Chondrocyte (in vitro differentiated cells): ENCODE data around the gene PAK1IP1. TPM values are rescaled to one million over a fixed set of nuclear protein-coding genes. Genes with fewer than 3 reads are reported as not detected.

ENCODE experiments used
- DNase-seq: peaks from one replicate; pipeline ENCODE4 v3.0.0; 2021; ENCODE audit warnings: mixed read lengths, low spot score
- H3K27ac Mint-ChIP-seq: one replicate; pipeline ENCODE4 v1.8.0; 2021; ENCODE audit warnings: mild to moderate bottlenecking, moderate library complexity, mixed read lengths; ENCODE audit not compliant: unreplicated experiment
- H3K27me3 Mint-ChIP-seq: 2 replicates; pipeline ENCODE4 v1.8.0; 2021; ENCODE audit warnings: low read depth, mixed read lengths
- H3K36me3 Mint-ChIP-seq: 2 replicates; pipeline ENCODE4 v1.8.0; 2021; ENCODE audit warnings: low read depth, mixed read lengths
- H3K4me1 Mint-ChIP-seq: 2 replicates; pipeline ENCODE4 v1.8.0; 2021; ENCODE audit warnings: low read depth, mild to moderate bottlenecking, mixed read lengths
- H3K4me3 Mint-ChIP-seq: one replicate; pipeline ENCODE4 v1.8.0; 2021; ENCODE audit warnings: mild to moderate bottlenecking, moderate library complexity, mixed read lengths; ENCODE audit not compliant: unreplicated experiment
- H3K9me3 Mint-ChIP-seq: 2 replicates; pipeline ENCODE4 v1.8.0; 2021; ENCODE audit warnings: low read depth, mixed read lengths
- CTCF ChIP-seq: fragments of 200-600 bp; sonication (generic); IDR thresholded peaks from 2 replicates; pipeline ENCODE4 v1.5.0; 2021; ENCODE audit warnings: antibody characterized with exemption, mild to moderate bottlenecking, moderate library complexity
- total RNA-seq: library from RNA; stranded (reverse); gene quantifications from 3 replicates; pipeline ENCODE4 v1.2.1, GENCODE V29; 2021

Gene PAK1IP1
- total RNA-seq, 1 donor from 2014 or later = 11.9 TPM

- Mint-ChIP-seq H3K4me3 (no peak overlapping the region), H3K4me1 (peaks cover 1% of the 10 kb centered on the region), H3K27ac (no peak overlapping the region), H3K36me3 (no peaks in the 10 kb centered on the region), H3K9me3 (no peaks in the 10 kb centered on the region), H3K27me3 (peaks cover 15% of the 10 kb centered on the region)
- DNase-seq = no peak
- TF ChIP-seq CTCF = no peak
These were observed 7.2 kb upstream of the PAK1IP1 start for GRCh38 chr6:10687582-10687981.

- Mint-ChIP-seq H3K27ac (no peak overlapping the region), H3K4me3 (no peak overlapping the region), H3K4me1 (peaks cover 25% of the 10 kb centered on the region), H3K9me3 (no peaks in the 10 kb centered on the region), H3K36me3 (no peaks in the 10 kb centered on the region), H3K27me3 (peaks cover 3% of the 10 kb centered on the region)
- TF ChIP-seq CTCF = no peak
- DNase-seq = no peak
These were observed 3.9 kb upstream of the PAK1IP1 start for GRCh38 chr6:10690651-10691445.

- no peak for TF ChIP-seq CTCF
- Mint-ChIP-seq H3K27ac (no peak overlapping the region), H3K4me1 (peaks cover 36% of the 10 kb centered on the region), H3K4me3 (peak overlapping the region; percentile 99), H3K36me3 (no peaks in the 10 kb centered on the region), H3K27me3 (no peaks in the 10 kb centered on the region), H3K9me3 (no peaks in the 10 kb centered on the region)
- no peak for DNase-seq
These were observed 1.7 kb upstream of the PAK1IP1 start for GRCh38 chr6:10692965-10693538.

- no peak for DNase-seq
- H3K4me1 Mint-ChIP-seq = peaks cover 36% of the 10 kb centered on the region
- TF ChIP-seq CTCF = no peak
- no peaks in the 10 kb centered on the region for H3K9me3 Mint-ChIP-seq
- peak overlapping the region; percentile 100 for H3K27ac Mint-ChIP-seq
- peaks cover 2% of the 10 kb centered on the region for H3K36me3 Mint-ChIP-seq
- H3K4me3 Mint-ChIP-seq = peak overlapping the region; percentile 99
- no peaks in the 10 kb centered on the region for H3K27me3 Mint-ChIP-seq
These were observed 400 bp downstream of the PAK1IP1 start for GRCh38 chr6:10695086-10695657.

GRCh38 chr6:10696655-10697054 lies 1.9 kb downstream of the PAK1IP1 start:
- no peak overlapping the region for H3K27ac Mint-ChIP-seq
- no peaks in the 10 kb centered on the region for H3K27me3 Mint-ChIP-seq
- no peak for TF ChIP-seq CTCF
- H3K9me3 Mint-ChIP-seq = no peaks in the 10 kb centered on the region
- H3K4me1 Mint-ChIP-seq = peaks cover 36% of the 10 kb centered on the region
- H3K4me3 Mint-ChIP-seq = no peak overlapping the region
- DNase-seq = no peak
- peaks cover 9% of the 10 kb centered on the region for H3K36me3 Mint-ChIP-seq
